Smooth muscle cell (in vitro differentiated cells): ENCODE results near the gene KCNRG. TPM values are rescaled to one million over a fixed set of nuclear protein-coding genes. Genes with fewer than 3 reads are reported as not detected.

ENCODE experiments used
- DNase-seq: peaks from one replicate; lab custom pipeline; 2025; ENCODE audit not compliant: unreplicated experiment; lab: John Stamatoyannopoulos, UW
- H2AFZ ChIP-seq: fragments of 200-600 bp; sonication (generic); 2 replicates; pipeline ENCODE4 v1.6.0; 2016; ENCODE audit warnings: antibody characterized with exemption, low read depth, mild to moderate bottlenecking
- H3F3A ChIP-seq: fragments of 200-600 bp; sonication (generic); 2 replicates; pipeline ENCODE4 v1.6.0; 2017; ENCODE audit warnings: antibody characterized with exemption, low read depth
- H3K27ac ChIP-seq: fragments of 200-600 bp; sonication (generic); 2 replicates; pipeline ENCODE4 v1.5.1; 2016; ENCODE audit warnings: low read depth, mild to moderate bottlenecking
- H3K27me3 ChIP-seq: fragments of 200-600 bp; sonication (generic); 2 replicates; pipeline ENCODE4 v1.6.1; 2016; ENCODE audit warnings: low read depth, mild to moderate bottlenecking
- H3K36me3 ChIP-seq: fragments of 200-600 bp; sonication (generic); 2 replicates; pipeline ENCODE4 v1.5.1; 2016; ENCODE audit warnings: low read depth
- H3K4me1 ChIP-seq: fragments of 200-600 bp; sonication (generic); 2 replicates; pipeline ENCODE4 v1.5.1; 2016; ENCODE audit warnings: low read depth
- H3K4me2 ChIP-seq: fragments of 200-600 bp; sonication (generic); 2 replicates; pipeline ENCODE4 v1.6.0; 2016; ENCODE audit warnings: mild to moderate bottlenecking
- H3K4me3 ChIP-seq: fragments of 200-600 bp; sonication (generic); 2 replicates; pipeline ENCODE4 v1.5.1; 2016; ENCODE audit warnings: mild to moderate bottlenecking
- H3K79me2 ChIP-seq: fragments of 200-600 bp; sonication (generic); 2 replicates; pipeline ENCODE4 v1.6.0; 2016; ENCODE audit warnings: low read depth, mild to moderate bottlenecking
- H3K9ac ChIP-seq: fragments of 200-600 bp; sonication (generic); 2 replicates; pipeline ENCODE4 v1.6.0; 2016; ENCODE audit warnings: low read depth
- H3K9me3 ChIP-seq: fragments of 200-600 bp; sonication (generic); replicated peaks from 2 replicates; pipeline ENCODE4 v1.5.1; 2016; ENCODE audit warnings: low read depth
- H4K20me1 ChIP-seq: fragments of 200-600 bp; sonication (generic); 2 replicates; pipeline ENCODE4 v1.6.0; 2016; ENCODE audit warnings: low read depth
- WGBS: methylation state at CpG from one replicate; pipeline ENCODE4 v1.1.7; 2016; ENCODE audit warnings: low lambda C conversion rate; 5-methylcytosine and 5-hydroxymethylcytosine counted together
- microRNA counts: library from miRNA; unstranded; fragments of <30 nt; microRNA quantifications from one replicate; lab custom pipeline; 2016
- microRNA-seq: library from miRNA; unstranded; fragments of <30 nt; microRNA quantifications from one replicate; pipeline ENCODE4, GENCODE V29; 2016; ENCODE audit warnings: borderline number of aligned reads
- polyA plus RNA-seq: library from polyadenylated mRNA; unstranded; fragments of >200 nt; fragmentation: Nextera tagmentation; extraction: Ambion mirVana; gene quantifications from 2 replicates; pipeline ENCODE4 v1.2.1, GENCODE V29; 2016
- small RNA-seq: library from RNA; depleted of rRNA; stranded (forward); fragments of <200 nt; gene quantifications from one replicate; pipeline ENCODE3, GENCODE V24; 2014
- total RNA-seq: library from RNA; depleted of rRNA; stranded (reverse); fragments of >200 nt; gene quantifications from 2 replicates; pipeline ENCODE4 v1.2.3, GENCODE V29; 2014
- TF ChIP-seq, protein P1 (sequence below): fragments of 200-600 bp; sonication (generic); IDR thresholded peaks from 2 replicates; pipeline ENCODE4 v1.5.1; 2017; ENCODE audit warnings: borderline replicate concordance, mild to moderate bottlenecking, antibody characterized with exemption; ENCODE audit not compliant: insufficient read depth, poor library complexity, severe bottlenecking

The KCNRG gene
- total and polyA plus RNA-seq, 2 experiments from 2014 or later: 0.87 to 2.7 TPM

DNA sequence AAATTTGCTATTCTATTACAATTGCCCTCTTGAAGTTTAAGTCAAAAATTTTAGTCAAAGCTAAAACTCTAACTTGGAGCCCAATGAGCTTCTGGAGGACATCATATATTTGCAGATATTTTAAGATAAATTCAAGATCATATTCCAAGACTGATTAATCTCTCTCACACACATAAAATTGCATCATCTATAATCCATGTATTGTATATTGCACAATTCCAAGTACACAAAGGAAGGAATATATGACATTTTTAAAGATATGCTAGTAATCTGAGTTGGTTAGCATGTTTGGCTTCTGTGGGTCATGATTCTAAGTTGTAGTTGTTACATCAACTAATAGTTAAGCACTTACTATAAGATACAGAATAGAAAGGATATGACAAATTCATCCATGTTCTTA lies 53.3 kb downstream of the KCNRG start:
- no peaks in the 10 kb centered on the region for H3K9me3 ChIP-seq
- peaks cover 61% of the 10 kb centered on the region for H3K79me2 ChIP-seq
- H3K4me3 ChIP-seq: no peak overlapping the region
- DNase-seq: no peak
- no peak overlapping the region for H2AFZ ChIP-seq
- H3K4me1 ChIP-seq: peaks cover 7% of the 10 kb centered on the region
- no peaks in the 10 kb centered on the region for H3F3A ChIP-seq
- H3K27ac ChIP-seq: no peak overlapping the region
- no peak overlapping the region for H3K9ac ChIP-seq
- TF ChIP-seq, protein P1, sequence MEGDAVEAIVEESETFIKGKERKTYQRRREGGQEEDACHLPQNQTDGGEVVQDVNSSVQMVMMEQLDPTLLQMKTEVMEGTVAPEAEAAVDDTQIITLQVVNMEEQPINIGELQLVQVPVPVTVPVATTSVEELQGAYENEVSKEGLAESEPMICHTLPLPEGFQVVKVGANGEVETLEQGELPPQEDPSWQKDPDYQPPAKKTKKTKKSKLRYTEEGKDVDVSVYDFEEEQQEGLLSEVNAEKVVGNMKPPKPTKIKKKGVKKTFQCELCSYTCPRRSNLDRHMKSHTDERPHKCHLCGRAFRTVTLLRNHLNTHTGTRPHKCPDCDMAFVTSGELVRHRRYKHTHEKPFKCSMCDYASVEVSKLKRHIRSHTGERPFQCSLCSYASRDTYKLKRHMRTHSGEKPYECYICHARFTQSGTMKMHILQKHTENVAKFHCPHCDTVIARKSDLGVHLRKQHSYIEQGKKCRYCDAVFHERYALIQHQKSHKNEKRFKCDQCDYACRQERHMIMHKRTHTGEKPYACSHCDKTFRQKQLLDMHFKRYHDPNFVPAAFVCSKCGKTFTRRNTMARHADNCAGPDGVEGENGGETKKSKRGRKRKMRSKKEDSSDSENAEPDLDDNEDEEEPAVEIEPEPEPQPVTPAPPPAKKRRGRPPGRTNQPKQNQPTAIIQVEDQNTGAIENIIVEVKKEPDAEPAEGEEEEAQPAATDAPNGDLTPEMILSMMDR: no peak
- H3K4me2 ChIP-seq: no peak overlapping the region
- H3K27me3 ChIP-seq: no peaks in the 10 kb centered on the region
- H3K36me3 ChIP-seq: no peaks in the 10 kb centered on the region
- H4K20me1 ChIP-seq: no peaks in the 10 kb centered on the region

DNA sequence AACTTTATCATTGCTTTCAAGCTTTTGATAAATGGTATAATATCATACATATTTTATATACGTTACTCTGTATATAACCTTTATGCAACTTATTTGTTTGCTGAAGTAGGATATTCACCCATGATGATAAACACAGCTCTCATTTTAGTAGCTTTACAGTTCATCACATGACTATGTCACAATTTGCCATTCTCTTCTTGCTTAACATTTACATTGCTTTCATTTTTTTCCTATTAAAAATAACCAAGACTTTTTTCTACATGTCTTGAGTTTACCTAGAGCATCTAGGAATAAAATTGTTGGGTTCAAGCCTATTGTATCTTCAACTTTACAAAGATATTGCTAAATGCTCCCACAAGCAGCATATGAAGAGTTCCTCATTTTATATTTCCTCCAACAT lies 54.0 kb downstream of the KCNRG start:
- Histone ChIP-seq H3K27me3 (no peaks in the 10 kb centered on the region), H2AFZ (no peak overlapping the region), H3K4me2 (no peak overlapping the region), H3K9ac (no peak overlapping the region), H3K4me1 (peaks cover 7% of the 10 kb centered on the region), H3K27ac (no peak overlapping the region), H3F3A (no peaks in the 10 kb centered on the region), H3K9me3 (no peaks in the 10 kb centered on the region), H3K4me3 (no peak overlapping the region), H3K79me2 (peaks cover 61% of the 10 kb centered on the region), H4K20me1 (no peaks in the 10 kb centered on the region), H3K36me3 (no peaks in the 10 kb centered on the region)
- DNase-seq: no peak
- TF ChIP-seq, protein P1: no peak
- WGBS: 85% methylated on average over 1 of the region's 1 CpG

DNA sequence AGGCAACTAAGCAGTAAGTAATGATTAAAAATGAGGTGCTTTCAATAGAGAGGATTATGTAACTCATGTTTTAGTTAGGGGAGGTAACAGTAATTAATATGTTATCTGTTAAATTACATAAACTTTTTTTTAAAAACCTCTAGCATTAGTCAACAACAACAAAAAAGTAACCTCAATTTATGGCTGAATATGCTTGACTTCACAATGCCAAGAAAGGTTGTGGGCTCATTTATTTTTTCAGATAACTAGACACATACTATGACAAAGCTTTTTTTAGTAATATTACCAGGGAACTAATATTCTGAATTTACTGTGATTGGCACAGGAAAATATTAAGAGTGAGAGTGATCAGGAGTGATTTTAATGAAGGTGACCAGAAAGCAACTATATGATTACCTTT lies 54.9 kb downstream of the KCNRG start:
- Histone ChIP-seq H3K4me1 (peaks cover 7% of the 10 kb centered on the region), H3K4me2 (no peak overlapping the region), H3K27ac (no peak overlapping the region)

More for the DNA sequence above, 54.9 kb downstream of the KCNRG start:
- Histone ChIP-seq H3K9ac (no peak overlapping the region), H2AFZ (no peak overlapping the region), H3F3A (no peaks in the 10 kb centered on the region), H3K79me2 (peaks cover 64% of the 10 kb centered on the region), H3K27me3 (no peaks in the 10 kb centered on the region), H3K9me3 (no peaks in the 10 kb centered on the region), H4K20me1 (no peaks in the 10 kb centered on the region), H3K4me3 (no peak overlapping the region), H3K36me3 (no peaks in the 10 kb centered on the region)
- no peak for DNase-seq
- TF ChIP-seq, protein P1: no peak

MicroRNAs encoded within 50 kb of the gene (microRNA counts, 767-probe panel; counts per million panel counts)
- 5,667 counts per million, percentile 25 among the panel's probes with 10 or more counts for microRNA hsa-miR-15a-5p (lab: Ali Mortazavi, UCI)
- microRNA hsa-miR-16-5p (lab: Ali Mortazavi, UCI): 6,991 counts per million, percentile 40 among the panel's probes with 10 or more counts

Small RNA genes lying within 50 kb of the gene (microRNA-seq; reads per million reads assigned to microRNA genes)
- gene MIR15A: 465 reads per million, percentile 73 among the genes with 10 or more reads in this experiment
- gene MIR16-1: 250 reads per million, percentile 67 among the genes with 10 or more reads in this experiment
- gene MIR3613: 15.2 reads per million, percentile 20 among the genes with 10 or more reads in this experiment

Small RNA genes lying within 50 kb of the gene (small RNA-seq; reads per million reads assigned to genes)
- not detected for gene MIR16-1
- gene MIR3613: not detected
- gene RF02105: not detected
- gene RF02106: not detected
- gene RF02107: not detected
- gene RF02108: not detected

Other genes with a start within 250 kb of the KCNRG start
- gene KPNA3, start 222.8 kb upstream of the KCNRG start, total RNA-seq: 36.2 and 38.9 TPM in 2 replicates
- 19.0 and 22.7 TPM in 2 replicates for gene KPNA3, start 222.8 kb upstream of the KCNRG start, polyA plus RNA-seq
- gene SPRYD7, start 79.1 kb upstream of the KCNRG start, total RNA-seq: 8.1 and 13.2 TPM in 2 replicates
- 15.8 and 16.1 TPM in 2 replicates for gene SPRYD7, start 79.1 kb upstream of the KCNRG start, polyA plus RNA-seq
- gene TRIM13, start 18.4 kb upstream of the KCNRG start, total RNA-seq: 19.6 and 28.4 TPM in 2 replicates
- 18.4 and 26.0 TPM in 2 replicates for gene TRIM13, start 18.4 kb upstream of the KCNRG start, polyA plus RNA-seq